Heart left ventricle (tissue), 16 donors: ENCODE data around the gene CNTF. TPM values are rescaled to one million over a fixed set of nuclear protein-coding genes. Genes with fewer than 3 reads are reported as not detected.

Source experiments
- ATAC-seq, 4 donors: fragments of 200-7000 bp; cut with Tn5 transposase; one replicate each; pipeline ENCODE4 v1.9.1; 2020 to 2022; ENCODE audit warnings: moderate library complexity in 4 of 4, mild to moderate bottlenecking in 3 of 4, moderate number of reproducible peaks in 1 of 4
- DNase-seq, 5 donors: peaks; one replicate each; pipeline ENCODE4 v3.0.0-alpha.2; 2020
- H3K27ac ChIP-seq, 12 donors: fragments of 200-600 bp; sonication (generic) in 4 of 12; one replicate each; pipeline versions ENCODE4 v1.5.0 to v1.8.0; 2016 to 2022; ENCODE audit warnings: mild to moderate bottlenecking in 2 of 12
- H3K27me3 ChIP-seq, 9 donors: fragments of 200-600 bp; sonication (generic) in 2 of 9; one replicate each; pipeline versions ENCODE4 v1.5.1 to v1.8.0; 2016 to 2022; ENCODE audit warnings: mild to moderate bottlenecking in 3 of 9
- H3K36me3 ChIP-seq, 9 donors: fragments of 200-600 bp; sonication (generic) in 2 of 9; one replicate each; pipeline versions ENCODE4 v1.5.0 to v1.8.0; 2018 to 2022; ENCODE audit warnings: mild to moderate bottlenecking in 2 of 9
- H3K4me1 ChIP-seq, 12 donors: fragments of 200-600 bp; sonication (generic) in 4 of 12; one replicate each; pipeline versions ENCODE4 v1.5.0 to v1.8.0; 2016 to 2022; ENCODE audit warnings: mild to moderate bottlenecking in 3 of 12
- H3K4me3 ChIP-seq, 12 donors: fragments of 200-600 bp; sonication (generic) in 4 of 12; one replicate each; pipeline versions ENCODE4 v1.5.0 to v1.8.0; 2017 to 2022; ENCODE audit warnings: mild to moderate bottlenecking in 9 of 12, moderate library complexity in 4 of 12
- H3K9me3 ChIP-seq, 12 donors: fragments of 200-600 bp; sonication (generic) in 4 of 12; one replicate each; pipeline versions ENCODE4 v1.5.0 to v1.8.0; 2016 to 2022; ENCODE audit warnings: mild to moderate bottlenecking in 1 of 12
- POLR2A ChIP-seq, 2 donors: fragments of 450-650 bp; IDR thresholded peaks; one replicate each; pipeline ENCODE4 v1.6.1; 2017; ENCODE audit warnings: antibody characterized with exemption in 2 of 2, mild to moderate bottlenecking in 2 of 2, moderate library complexity in 2 of 2
- WGBS, 4 donors: extraction: QIAGEN DNeasy Blood & Tissue Kit in 2 of 4; methylation state at CpG; one replicate each; pipeline versions ENCODE4 v1.1.5 to v1.1.7; 2013 to 2018; 5-methylcytosine and 5-hydroxymethylcytosine counted together
- intact Hi-C, 10 donors: fragments of 100-400 bp; cut with DNase I; formaldehyde crosslinking; loops; one replicate each; pipeline versions ENCODE4 v1.11.1 to v1.14.2; 2022
- polyA plus RNA-seq, 2 donors: library from polyadenylated mRNA; stranded (reverse); fragments of 200-250 nt; gene quantifications; one replicate each; pipeline ENCODE4 v1.2.3, GENCODE V29; 2013
- total RNA-seq, 9 donors: library from RNA; depleted of rRNA in 2 of 9; stranded (reverse); fragments of >200 nt in 2 of 9; fragmentation: NEBNext Ultra II Directional in 3 of 9; extraction: Animal tissue kit (Norgen Biotek cat#: 25700) in 3 of 9; gene quantifications; one replicate each; pipeline versions ENCODE4 v1.1.0 to v1.2.4, GENCODE V29; 2016 to 2023
- TF ChIP-seq, protein P1 (sequence below), 12 donors: fragments of 200-600 bp; sonication (generic) in 4 of 12; IDR thresholded peaks; one replicate each; pipeline versions ENCODE4 v1.5.0 to v1.8.0; 2018 to 2022; ENCODE audit warnings: antibody characterized with exemption in 12 of 12, mild to moderate bottlenecking in 5 of 12
- donor health status: ischemic (EF 13 %, LVEDD 7.1; RV severe dilation, severe dysfunction).
- donor health status: healthy with polysubstance abuse.
- donor health status: DM: no; HTN: yes; CAD: no.
- donor health status: DM: no; HTN: no; CAD: no.
- donor health status: ischemic (EF 25% LVEDD 6.9; RV normal size, moderate dysfunction).
- donor health status: ischemic (EF 25% LVEDD 5.7; RV mildly dilated, moderate dysfunction).
- donor health status: healthy.
- donor health status: DM: yes; HTN: yes; CAD: no.
- donor health status: ischemic (EF 35%, LVEDD 5.7; RV mildly dilated, moderate dysfunction).
- donor health status: nonischemic (EF 11% LVEDD 7.7; RV severe dilation, severe dysfunction).
- donor health status: DM: yes; HTN: yes; CAD: no.
- donor health status: PGD.
- donor health status: ischemic (EF 29% LVEDD 5.4; RV normal size, mild dysfunction).
- donor health status: nonischemic (EF 23%, LVEDD 6.1; RV moderate dilation, normal function).

CNTF gene
- total and polyA plus RNA-seq, 11 donors = 0.19 to 1.5 (median 0.96) TPM

GRCh38 chr11:58628446-58628845 is 6.0 kb downstream of the CNTF start:
- Histone ChIP-seq H3K9me3 (no peaks in the 10 kb centered on the region), H3K27ac (peak overlapping the region in 5 of 12 donors; percentile 1 to 64 (median 50)), H3K27me3 (no peaks in the 10 kb centered on the region), H3K36me3 (peaks cover 0 to 28% (median 24%) of the 10 kb centered on the region in 9 donors), H3K4me3 (no peak overlapping the region), H3K4me1 (peaks cover 0 to 23% (median 14%) of the 10 kb centered on the region in 12 donors)
- DNase-seq (peak; percentile 33 to 61 (median 45)), ATAC-seq (peak; percentile 73 to 82 (median 79))
- TF ChIP-seq, protein P1, sequence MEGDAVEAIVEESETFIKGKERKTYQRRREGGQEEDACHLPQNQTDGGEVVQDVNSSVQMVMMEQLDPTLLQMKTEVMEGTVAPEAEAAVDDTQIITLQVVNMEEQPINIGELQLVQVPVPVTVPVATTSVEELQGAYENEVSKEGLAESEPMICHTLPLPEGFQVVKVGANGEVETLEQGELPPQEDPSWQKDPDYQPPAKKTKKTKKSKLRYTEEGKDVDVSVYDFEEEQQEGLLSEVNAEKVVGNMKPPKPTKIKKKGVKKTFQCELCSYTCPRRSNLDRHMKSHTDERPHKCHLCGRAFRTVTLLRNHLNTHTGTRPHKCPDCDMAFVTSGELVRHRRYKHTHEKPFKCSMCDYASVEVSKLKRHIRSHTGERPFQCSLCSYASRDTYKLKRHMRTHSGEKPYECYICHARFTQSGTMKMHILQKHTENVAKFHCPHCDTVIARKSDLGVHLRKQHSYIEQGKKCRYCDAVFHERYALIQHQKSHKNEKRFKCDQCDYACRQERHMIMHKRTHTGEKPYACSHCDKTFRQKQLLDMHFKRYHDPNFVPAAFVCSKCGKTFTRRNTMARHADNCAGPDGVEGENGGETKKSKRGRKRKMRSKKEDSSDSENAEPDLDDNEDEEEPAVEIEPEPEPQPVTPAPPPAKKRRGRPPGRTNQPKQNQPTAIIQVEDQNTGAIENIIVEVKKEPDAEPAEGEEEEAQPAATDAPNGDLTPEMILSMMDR (IDR thresholded peaks at IDR 0.05) = no peak
- no peak for TF ChIP-seq POLR2A (IDR thresholded peaks at IDR 0.05)
- intact Hi-C loops = loop anchor here in 2 of 10 donors (5.0 kb wide), 1 partner anchor 51 kb away; the partner anchor contains the start of genes LPXN (in 2 of the 2) and ZFP91 (in 2 of the 2)
- 62 to 83% (median 68%) methylated on average over 3 of the region's 3 CpGs for WGBS, 4 donors

DNA sequence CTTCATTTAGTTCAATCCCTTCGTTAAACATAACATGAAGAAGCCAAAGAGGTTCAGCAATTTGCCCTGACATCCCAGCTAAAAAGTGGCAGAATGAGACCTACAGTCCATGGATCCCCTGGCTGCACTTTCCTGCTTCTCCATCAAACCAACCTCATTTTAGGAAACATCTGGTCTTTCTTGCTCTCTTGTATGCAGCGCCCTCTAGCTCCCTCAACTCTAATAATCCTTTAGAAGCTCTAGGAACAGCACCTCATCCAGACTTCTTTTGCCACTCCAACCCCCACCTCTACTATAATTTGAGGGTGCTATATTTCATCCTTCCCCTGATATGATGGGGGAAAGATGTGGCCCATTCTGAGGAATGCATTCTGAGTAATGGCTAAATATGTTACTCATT is 7.4 kb downstream of the CNTF start:
- Histone ChIP-seq H3K27me3 (no peaks in the 10 kb centered on the region), H3K4me3 (no peak overlapping the region), H3K9me3 (no peaks in the 10 kb centered on the region), H3K4me1 (peaks cover 0 to 23% (median 13%) of the 10 kb centered on the region in 12 donors), H3K27ac (no peak overlapping the region), H3K36me3 (peaks cover 0 to 14% (median 10%) of the 10 kb centered on the region in 9 donors)
- ATAC-seq (peak; percentile 25 to 40 (median 32)), DNase-seq (no peak)
- 33 to 51% (median 38%) methylated on average over 2 of the region's 2 CpGs for WGBS, 4 donors
- no peak for TF ChIP-seq POLR2A (IDR thresholded peaks at IDR 0.05)
- TF ChIP-seq, protein P1 (IDR thresholded peaks at IDR 0.05) = peak in 9 of 12 donors; percentile 36 to 66 (median 53)
- intact Hi-C loops = loop anchor here in 2 of 10 donors (5.0 kb wide), 1 partner anchor 53 kb away; the partner anchor contains the start of genes LPXN (in 2 of the 2) and ZFP91 (in 2 of the 2)

- 87 to 93% (median 90%) methylated on average over 3 of the region's 3 CpGs for WGBS, 4 donors
- Histone ChIP-seq H3K4me3 (no peak overlapping the region), H3K9me3 (no peaks in the 10 kb centered on the region), H3K36me3 (peaks cover 0 to 4% (median 0%) of the 10 kb centered on the region in 9 donors), H3K4me1 (peaks cover 0 to 23% (median 13%) of the 10 kb centered on the region in 12 donors), H3K27ac (no peak overlapping the region), H3K27me3 (no peaks in the 10 kb centered on the region)
- ATAC-seq = no peak
- intact Hi-C loops = no loop called here
- DNase-seq = no peak
- TF ChIP-seq, protein P1 (IDR thresholded peaks at IDR 0.05) = no peak
- TF ChIP-seq POLR2A (IDR thresholded peaks at IDR 0.05) = no peak
Observed at GRCh38 chr11:58631378-58631777, 8.9 kb downstream of the CNTF start.

GRCh38 chr11:58632510-58632909 is 10.0 kb downstream of the CNTF start:
- intact Hi-C loops = no loop called here
- WGBS, 4 donors = 95 to 100% (median 98%) methylated on average over 1 of the region's 1 CpG
- ATAC-seq (no peak), DNase-seq (no peak)
- Histone ChIP-seq H3K36me3 (no peaks in the 10 kb centered on the region), H3K9me3 (no peaks in the 10 kb centered on the region), H3K4me1 (peaks cover 0 to 11% (median 6%) of the 10 kb centered on the region in 12 donors), H3K27me3 (no peaks in the 10 kb centered on the region), H3K4me3 (no peak overlapping the region), H3K27ac (no peak overlapping the region)
- no peak for TF ChIP-seq POLR2A (IDR thresholded peaks at IDR 0.05)
- TF ChIP-seq, protein P1 (IDR thresholded peaks at IDR 0.05) = no peak
